ENCODE data around the gene FOLR3. TPM values are rescaled to one million over a fixed set of nuclear protein-coding genes. Genes with fewer than 3 reads are reported as not detected.

FOLR3 gene
- total and polyA plus RNA-seq, 9 of the 15 experiments (the other 6 are each of a cell fraction or from before 2014, with no cell fraction given), result not detected

GRCh38 chr11:72088076-72088808 is 47.3 kb upstream of the FOLR3 start (continued):
- TF ChIP-seq, protein P1, sequence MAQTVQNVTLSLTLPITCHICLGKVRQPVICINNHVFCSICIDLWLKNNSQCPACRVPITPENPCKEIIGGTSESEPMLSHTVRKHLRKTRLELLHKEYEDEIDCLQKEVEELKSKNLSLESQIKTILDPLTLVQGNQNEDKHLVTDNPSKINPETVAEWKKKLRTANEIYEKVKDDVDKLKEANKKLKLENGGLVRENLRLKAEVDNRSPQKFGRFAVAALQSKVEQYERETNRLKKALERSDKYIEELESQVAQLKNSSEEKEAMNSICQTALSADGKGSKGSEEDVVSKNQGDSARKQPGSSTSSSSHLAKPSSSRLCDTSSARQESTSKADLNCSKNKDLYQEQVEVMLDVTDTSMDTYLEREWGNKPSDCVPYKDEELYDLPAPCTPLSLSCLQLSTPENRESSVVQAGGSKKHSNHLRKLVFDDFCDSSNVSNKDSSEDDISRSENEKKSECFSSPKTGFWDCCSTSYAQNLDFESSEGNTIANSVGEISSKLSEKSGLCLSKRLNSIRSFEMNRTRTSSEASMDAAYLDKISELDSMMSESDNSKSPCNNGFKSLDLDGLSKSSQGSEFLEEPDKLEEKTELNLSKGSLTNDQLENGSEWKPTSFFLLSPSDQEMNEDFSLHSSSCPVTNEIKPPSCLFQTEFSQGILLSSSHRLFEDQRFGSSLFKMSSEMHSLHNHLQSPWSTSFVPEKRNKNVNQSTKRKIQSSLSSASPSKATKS (CRISPR knock-in tag; IDR thresholded peaks at IDR 0.05), result no peak
- TF ChIP-seq PHTF2 (CRISPR knock-in tag; IDR thresholded peaks at IDR 0.05), result no peak
- no peak for TF ChIP-seq PRDM10 (IDR thresholded peaks at IDR 0.05; ENCODE audit: partially characterized antibody)
- TF ChIP-seq ZBTB26 (CRISPR knock-in tag; IDR thresholded peaks at IDR 0.05), result no peak
- TF ChIP-seq CHCHD3 (CRISPR knock-in tag; IDR thresholded peaks at IDR 0.05), result no peak
